Skeletal muscle satellite cell (primary cell): Measurements from ENCODE around the gene MYT1.

Experiments
- H3K27me3 ChIP-seq: 2 replicates; pipeline ENCODE4 v1.7.0; 2013; ENCODE audit warnings: low read length; ENCODE audit not compliant: control insufficient read depth, insufficient read depth
- H3K36me3 ChIP-seq: 2 replicates; pipeline ENCODE4 v1.7.0; 2013; ENCODE audit warnings: mild to moderate bottlenecking, control low read depth, low read length; ENCODE audit not compliant: insufficient read depth
- H3K4me1 ChIP-seq: 2 replicates; pipeline ENCODE4 v1.7.0; 2013; ENCODE audit warnings: low read length; ENCODE audit not compliant: control insufficient read depth, insufficient read depth
- H3K4me2 ChIP-seq: 2 replicates; pipeline ENCODE4 v1.7.0; 2013; ENCODE audit warnings: mild to moderate bottlenecking, low read length
- H3K4me3 ChIP-seq: 2 replicates; pipeline ENCODE4 v1.7.0; 2013; ENCODE audit warnings: low read length
- H3K9ac ChIP-seq: 2 replicates; pipeline ENCODE4 v1.7.0; 2013; ENCODE audit warnings: mild to moderate bottlenecking, low read depth, low read length, moderate library complexity
- H3K9me3 ChIP-seq: replicated peaks from 2 replicates; pipeline ENCODE4 v1.7.0; 2013; ENCODE audit warnings: mild to moderate bottlenecking, control low read depth, low read length

Gene MYT1

DNA sequence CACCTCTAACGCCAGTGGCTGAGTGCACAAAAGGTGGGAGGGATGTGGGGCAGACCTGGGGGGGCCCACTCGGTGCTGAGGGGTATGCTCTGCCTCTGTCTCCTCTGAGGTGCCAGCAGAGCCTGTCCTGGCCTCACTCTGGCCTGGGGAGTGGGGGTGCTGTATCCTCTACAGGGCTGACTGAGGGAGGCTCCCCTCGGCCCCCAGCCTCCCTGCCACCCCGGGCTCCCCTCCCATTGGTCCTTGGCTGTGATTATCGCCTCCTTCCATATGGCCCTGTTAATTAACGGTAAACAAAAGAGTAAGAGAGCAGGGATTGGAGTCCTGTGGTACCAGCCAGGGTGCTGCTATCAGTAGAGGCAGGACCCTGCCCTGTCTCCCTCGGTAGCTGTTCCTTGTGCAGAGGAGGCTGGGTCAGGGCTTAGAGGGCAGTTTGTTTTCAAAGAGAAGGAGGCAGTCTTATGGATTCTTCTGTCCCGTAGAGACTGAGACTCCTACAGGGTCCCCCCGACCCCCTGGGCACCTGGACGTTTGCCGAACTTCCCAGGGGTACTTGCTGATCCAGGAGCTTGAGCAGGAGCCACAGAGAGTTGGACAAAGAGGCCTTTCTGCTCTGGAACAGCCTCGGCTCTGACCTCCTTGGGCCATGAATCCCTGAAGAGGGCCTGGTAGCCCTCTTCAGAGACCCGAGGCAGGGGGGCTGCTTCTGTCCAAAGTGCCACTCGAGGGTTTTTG lies 1.8 kb downstream of the MYT1 start:
- Histone ChIP-seq H3K27me3 (peaks cover 86% of the 10 kb centered on the region), H3K4me2 (no peak overlapping the region)

DNA sequence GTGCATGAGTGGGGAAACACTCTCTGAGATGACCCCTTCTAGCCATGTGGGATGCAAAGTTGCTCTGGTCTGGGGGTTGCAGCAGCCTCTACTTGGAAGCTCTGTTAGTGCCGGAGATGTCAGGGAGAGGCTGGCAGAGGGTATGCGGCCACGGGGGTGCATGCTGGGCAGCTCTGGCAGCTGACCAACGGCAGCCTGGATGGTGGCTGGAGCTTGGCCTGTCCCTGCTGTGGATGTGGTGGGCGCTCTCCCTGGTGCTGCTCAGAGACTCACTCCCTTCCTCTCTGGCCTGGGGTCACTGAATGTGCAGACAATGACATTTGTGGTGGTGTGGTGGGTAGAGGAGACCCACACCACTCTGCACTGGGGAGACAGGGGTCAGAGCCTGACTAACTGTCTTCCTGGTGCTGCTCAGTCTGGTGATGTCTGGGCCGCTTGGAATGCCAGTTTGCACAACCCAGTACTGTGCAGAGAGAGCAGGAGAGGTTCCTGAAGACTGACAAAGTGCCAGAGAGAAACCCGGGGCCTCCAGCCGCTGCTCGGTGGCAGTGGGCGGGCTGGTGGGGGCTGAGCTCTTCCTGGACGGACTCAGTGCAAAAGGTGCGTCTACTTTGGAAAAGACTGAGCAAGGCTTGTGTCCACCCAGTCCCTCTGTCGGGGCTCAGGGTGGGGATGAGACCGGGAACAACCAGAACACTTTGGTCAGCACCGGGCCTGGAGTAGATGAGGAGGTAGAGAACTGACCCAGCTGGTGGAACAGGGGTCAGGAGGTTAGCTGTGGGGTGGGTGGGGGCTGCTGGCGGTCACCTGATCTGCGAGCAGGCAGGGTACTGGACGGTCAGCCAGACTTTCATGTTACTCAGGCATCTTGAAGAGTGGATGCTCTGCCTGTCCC lies 2.7 kb downstream of the MYT1 start:
- H3K27me3 ChIP-seq, result peaks cover 77% of the 10 kb centered on the region
- no peak overlapping the region for H3K4me3 ChIP-seq
- no peak overlapping the region for H3K9ac ChIP-seq
- H3K4me1 ChIP-seq, result no peaks in the 10 kb centered on the region
- H3K36me3 ChIP-seq, result no peaks in the 10 kb centered on the region
- H3K4me2 ChIP-seq, result no peak overlapping the region
- no peaks in the 10 kb centered on the region for H3K9me3 ChIP-seq

More for the DNA sequence above, 1.8 kb downstream of the MYT1 start:
- H3K9ac ChIP-seq, result no peak overlapping the region
- no peaks in the 10 kb centered on the region for H3K4me1 ChIP-seq
- no peaks in the 10 kb centered on the region for H3K36me3 ChIP-seq
- no peaks in the 10 kb centered on the region for H3K9me3 ChIP-seq
- no peak overlapping the region for H3K4me3 ChIP-seq

DNA sequence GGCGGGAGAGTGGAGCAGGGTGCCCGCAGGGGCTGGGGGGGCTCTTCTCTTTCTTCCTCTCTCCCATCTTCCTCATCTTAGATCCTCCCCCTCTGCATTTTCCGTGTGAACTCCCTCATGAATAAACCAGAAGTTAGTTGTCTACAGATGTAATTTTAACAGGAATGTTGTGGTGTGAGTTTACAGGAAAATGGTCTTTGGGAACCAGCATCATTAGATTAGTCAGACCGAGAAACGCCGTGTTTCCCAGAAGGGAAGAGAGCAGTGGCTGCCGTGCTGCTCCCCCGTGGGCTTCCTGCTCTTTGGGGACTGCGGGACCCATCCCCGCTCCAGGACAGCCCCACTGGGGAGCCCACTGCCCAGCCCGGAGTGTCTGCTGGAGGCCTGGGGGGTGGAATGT lies 3.4 kb downstream of the MYT1 start:
- no peaks in the 10 kb centered on the region for H3K36me3 ChIP-seq

DNA sequence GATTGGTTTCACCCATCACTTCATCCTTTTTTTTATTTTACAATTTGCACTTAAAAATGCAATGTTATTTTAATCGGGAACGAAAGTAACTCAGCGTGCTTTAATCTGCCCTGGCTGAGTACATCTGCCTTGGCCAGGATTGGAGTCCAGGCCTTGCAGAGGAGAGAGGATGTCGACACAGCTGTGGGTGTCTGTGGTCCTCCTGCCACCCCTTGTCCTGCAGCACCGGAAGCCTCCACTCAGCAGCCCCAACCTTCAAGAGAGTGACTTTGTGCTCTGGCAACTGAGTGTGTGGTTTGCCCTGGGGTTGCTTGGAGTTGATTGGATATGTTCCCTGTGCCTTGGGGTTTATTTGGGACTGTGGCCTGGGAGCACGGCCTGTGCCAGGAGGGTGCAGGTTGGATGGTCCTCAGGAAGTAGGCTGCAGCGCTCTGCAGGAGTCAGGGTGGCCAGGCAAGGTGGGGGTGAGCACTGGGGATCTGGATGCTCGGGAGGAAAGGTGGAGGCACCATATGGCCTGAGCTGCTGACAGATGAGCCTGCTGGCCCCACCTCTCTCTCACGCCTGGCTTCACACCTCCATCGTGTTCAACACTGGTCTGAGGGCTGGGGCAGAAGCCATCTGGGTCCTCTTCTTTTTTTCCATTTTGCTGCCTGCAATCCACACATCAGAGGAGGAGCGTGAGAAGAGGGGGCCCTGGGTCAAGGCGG lies 4.3 kb downstream of the MYT1 start:
- no peak overlapping the region for H3K4me3 ChIP-seq
- no peak overlapping the region for H3K4me2 ChIP-seq
- no peaks in the 10 kb centered on the region for H3K9me3 ChIP-seq
- peaks cover 71% of the 10 kb centered on the region for H3K27me3 ChIP-seq
- no peaks in the 10 kb centered on the region for H3K36me3 ChIP-seq
- H3K9ac ChIP-seq, result no peak overlapping the region
- H3K4me1 ChIP-seq, result no peaks in the 10 kb centered on the region

More for the DNA sequence above, 3.4 kb downstream of the MYT1 start:
- peaks cover 73% of the 10 kb centered on the region for H3K27me3 ChIP-seq
- no peak overlapping the region for H3K4me3 ChIP-seq
- H3K9ac ChIP-seq, result no peak overlapping the region
- no peaks in the 10 kb centered on the region for H3K4me1 ChIP-seq
- no peak overlapping the region for H3K4me2 ChIP-seq
- no peaks in the 10 kb centered on the region for H3K9me3 ChIP-seq

DNA sequence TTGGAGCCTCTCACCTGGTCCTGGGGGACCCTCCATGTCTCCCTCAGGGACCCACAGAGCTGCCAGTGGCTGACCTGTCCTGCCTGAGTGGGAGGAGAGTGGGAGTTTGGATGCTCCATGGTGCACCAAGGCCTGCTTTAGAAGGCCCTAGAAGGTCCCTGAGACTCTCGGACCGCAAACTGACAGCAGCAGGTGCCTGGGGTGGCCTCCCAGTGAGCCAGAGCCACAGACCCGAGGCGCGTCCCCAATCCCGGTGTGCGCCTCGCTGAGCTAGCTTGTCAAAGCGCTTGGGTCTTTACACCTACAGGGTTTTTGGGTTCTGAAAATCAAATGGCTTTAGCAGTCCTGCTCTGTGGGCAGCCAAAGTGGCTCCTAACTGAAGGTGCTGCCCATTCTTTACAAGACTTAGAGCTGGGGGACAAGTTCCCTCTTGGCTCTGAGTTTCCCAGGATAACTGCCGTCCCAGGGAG lies 4.9 kb downstream of the MYT1 start:
- Histone ChIP-seq H3K4me3 (no peak overlapping the region), H3K4me2 (no peak overlapping the region), H3K9me3 (no peaks in the 10 kb centered on the region), H3K4me1 (no peaks in the 10 kb centered on the region), H3K27me3 (peaks cover 65% of the 10 kb centered on the region), H3K9ac (no peak overlapping the region), H3K36me3 (no peaks in the 10 kb centered on the region)

DNA sequence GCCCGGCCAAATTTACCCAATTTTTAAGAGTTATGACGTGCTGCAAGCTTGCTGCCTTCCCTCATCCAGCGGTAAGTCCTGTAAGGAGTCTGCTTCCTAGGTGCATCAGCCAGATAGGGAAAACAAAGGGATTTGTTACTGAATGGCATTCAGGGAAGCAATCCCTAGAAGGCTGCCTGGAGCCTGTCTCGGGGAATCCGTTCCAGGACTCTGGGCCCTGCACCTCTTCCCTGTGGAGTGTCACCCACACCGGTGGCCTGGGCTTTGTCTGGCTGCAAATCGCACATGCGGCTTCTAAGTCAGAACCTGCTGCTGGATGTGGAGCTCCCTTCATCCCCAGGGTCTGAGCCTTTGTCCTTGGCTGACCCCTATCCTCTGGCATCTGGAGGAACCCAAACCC lies 7.0 kb downstream of the MYT1 start:
- Histone ChIP-seq H3K9me3 (no peaks in the 10 kb centered on the region), H3K36me3 (no peaks in the 10 kb centered on the region), H3K27me3 (peaks cover 47% of the 10 kb centered on the region), H3K9ac (no peak overlapping the region), H3K4me3 (no peak overlapping the region), H3K4me2 (no peak overlapping the region), H3K4me1 (no peaks in the 10 kb centered on the region)

DNA sequence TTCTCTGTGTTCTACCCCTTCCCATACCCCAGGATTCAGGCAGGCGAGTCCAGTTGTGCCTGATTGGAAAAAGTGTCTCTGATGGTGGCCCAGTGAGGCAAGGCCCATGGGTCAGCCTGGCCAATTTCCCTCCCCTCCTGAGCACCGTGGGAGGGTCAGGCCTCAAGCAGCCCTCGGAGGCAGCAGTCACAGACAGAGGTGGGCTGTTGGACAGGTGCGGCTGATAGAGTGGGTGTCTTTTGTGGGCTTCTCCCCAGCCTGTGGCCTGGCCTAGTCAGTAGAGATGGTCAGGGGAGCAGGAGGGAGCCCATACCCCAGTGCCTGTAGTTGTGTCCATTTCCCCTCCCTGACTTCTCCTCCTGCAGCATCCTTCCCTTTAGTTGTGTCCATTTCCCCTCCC lies 8.9 kb downstream of the MYT1 start:
- no peaks in the 10 kb centered on the region for H3K4me1 ChIP-seq
- no peak overlapping the region for H3K4me3 ChIP-seq
- no peak overlapping the region for H3K4me2 ChIP-seq
- peaks cover 39% of the 10 kb centered on the region for H3K27me3 ChIP-seq
- H3K9me3 ChIP-seq, result no peaks in the 10 kb centered on the region
- no peaks in the 10 kb centered on the region for H3K36me3 ChIP-seq
- no peak overlapping the region for H3K9ac ChIP-seq

DNA sequence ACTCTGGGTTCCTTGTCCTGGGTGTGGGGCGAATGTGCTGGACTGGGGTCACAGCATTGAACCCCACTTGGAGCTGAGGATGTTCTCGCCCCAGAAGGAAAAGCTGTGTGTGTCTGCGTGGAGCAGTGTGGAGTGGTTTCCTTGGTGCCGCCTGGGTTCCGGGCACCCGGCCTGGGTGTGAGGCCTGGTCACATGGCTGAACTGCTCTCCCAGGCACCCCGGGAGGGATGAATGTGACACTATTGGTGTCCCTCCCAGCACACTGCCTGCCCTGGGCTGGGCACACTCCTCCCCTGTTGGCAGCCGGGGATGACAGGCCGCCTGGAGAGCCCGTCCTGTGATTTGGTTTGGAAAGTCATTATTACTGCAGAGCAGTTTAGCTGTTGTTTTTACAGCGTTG lies 12.3 kb downstream of the MYT1 start:
- Histone ChIP-seq H3K4me2 (no peak overlapping the region), H3K9me3 (no peaks in the 10 kb centered on the region), H3K4me3 (no peak overlapping the region), H3K36me3 (no peaks in the 10 kb centered on the region), H3K4me1 (no peaks in the 10 kb centered on the region), H3K27me3 (peaks cover 24% of the 10 kb centered on the region), H3K9ac (no peak overlapping the region)

DNA sequence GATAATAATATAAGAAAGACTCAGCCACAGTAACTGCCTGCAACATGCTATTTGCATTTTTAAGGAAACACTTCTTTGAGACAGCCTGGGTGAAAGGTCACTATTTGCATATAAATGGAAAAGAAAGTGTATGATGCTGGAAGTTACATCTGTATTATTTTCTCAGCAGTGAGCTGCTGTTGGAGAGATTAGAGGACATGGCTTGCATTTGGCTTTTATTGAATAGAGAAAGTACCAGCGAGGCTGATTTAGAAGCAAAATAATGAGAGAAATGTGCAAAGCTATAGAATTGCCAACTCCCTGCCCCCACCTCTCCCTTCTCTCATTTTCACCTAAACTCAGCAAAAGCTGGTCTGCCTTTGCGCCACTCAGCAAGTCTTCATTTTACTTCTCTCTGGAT lies 12.7 kb downstream of the MYT1 start:
- no peak overlapping the region for H3K4me2 ChIP-seq

DNA sequence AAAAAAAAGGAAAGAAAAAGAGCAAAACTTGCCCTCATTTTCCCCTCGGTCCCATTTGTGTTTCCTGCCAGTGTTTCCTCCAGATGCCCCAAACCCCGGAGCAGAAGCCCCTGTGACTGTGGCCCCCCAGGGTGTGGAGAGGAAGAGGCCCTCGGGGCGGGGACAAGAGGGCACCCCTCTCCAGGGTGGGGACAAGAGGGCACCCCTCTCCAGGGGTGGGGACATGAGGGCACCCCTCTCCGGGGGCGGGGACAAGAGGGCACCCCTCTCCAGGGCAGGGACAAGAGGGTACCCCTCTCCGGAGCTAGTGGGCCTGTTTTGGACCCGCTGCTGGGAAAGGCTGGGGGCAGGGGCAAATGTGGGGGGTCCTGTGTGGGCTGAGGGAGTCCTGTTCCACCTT lies 13.1 kb downstream of the MYT1 start:
- Histone ChIP-seq H3K4me2 (no peak overlapping the region), H3K9ac (no peak overlapping the region), H3K4me3 (no peak overlapping the region), H3K36me3 (no peaks in the 10 kb centered on the region), H3K27me3 (peaks cover 29% of the 10 kb centered on the region), H3K9me3 (no peaks in the 10 kb centered on the region), H3K4me1 (no peaks in the 10 kb centered on the region)

More for the DNA sequence above, 12.7 kb downstream of the MYT1 start:
- Histone ChIP-seq H3K4me1 (no peaks in the 10 kb centered on the region), H3K27me3 (peaks cover 27% of the 10 kb centered on the region), H3K4me3 (no peak overlapping the region), H3K36me3 (no peaks in the 10 kb centered on the region), H3K9me3 (no peaks in the 10 kb centered on the region), H3K9ac (no peak overlapping the region)

DNA sequence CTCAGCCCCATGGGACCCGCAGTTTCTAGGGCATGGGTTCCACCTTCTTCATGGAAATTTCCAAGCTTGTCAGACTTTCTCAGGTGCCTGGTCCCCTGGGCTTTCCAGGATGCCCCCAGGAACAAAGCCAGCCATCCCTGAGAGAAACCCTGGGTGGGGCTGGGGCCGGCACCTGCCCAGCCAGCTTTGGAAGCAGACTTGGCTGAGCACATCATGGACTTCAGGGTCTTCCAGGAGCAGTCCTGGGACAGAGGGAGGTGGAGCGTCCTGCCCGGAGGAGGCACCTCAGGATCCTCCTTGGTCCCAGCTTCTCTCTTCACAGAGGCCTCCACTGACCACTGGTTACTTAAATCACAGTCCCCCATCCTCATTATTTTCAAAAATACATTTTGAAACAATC lies 13.5 kb downstream of the MYT1 start:
- Histone ChIP-seq H3K9ac (no peak overlapping the region), H3K4me3 (no peak overlapping the region), H3K4me2 (no peak overlapping the region), H3K36me3 (no peaks in the 10 kb centered on the region), H3K9me3 (no peaks in the 10 kb centered on the region), H3K27me3 (peaks cover 32% of the 10 kb centered on the region), H3K4me1 (no peaks in the 10 kb centered on the region)
